Gastroesophageal sphincter (tissue), 4 donors: ENCODE measurements around the gene NEUROG3. TPM values are rescaled to one million over a fixed set of nuclear protein-coding genes. Genes with fewer than 3 reads are reported as not detected.
A peak's percentile ranks its signal among the peaks of the same experiment; 100 is the strongest.

ENCODE experiments used
- ATAC-seq: fragments of 150-250 bp; one replicate; pipeline ENCODE4 v1.9.1; 2016; ENCODE audit warnings: mild to moderate bottlenecking, moderate library complexity
- H3K27ac ChIP-seq, 4 donors: fragments of 200-600 bp; sonication (generic) in 3 of 4; 1 replicate in 3 of 4; 2 replicates in 1 of 4; pipeline ENCODE4 v1.5.1; 2016 to 2019
- H3K27me3 ChIP-seq: fragments of 200-600 bp; sonication (generic); one replicate; pipeline ENCODE4 v1.5.1; 2019
- H3K36me3 ChIP-seq, 2 donors: fragments of 200-600 bp; sonication (generic); one replicate each; pipeline ENCODE4 v1.5.1; 2019; ENCODE audit warnings: control low read depth in 1 of 2
- H3K4me1 ChIP-seq, 3 donors: fragments of 200-600 bp; sonication (generic); 1 replicate in 2 of 3; 2 replicates in 1 of 3; pipeline ENCODE4 v1.5.1; 2016 to 2019; ENCODE audit warnings: control low read depth in 2 of 3
- H3K4me3 ChIP-seq, 2 donors: fragments of 200-600 bp; sonication (generic); one replicate each; pipeline ENCODE4 v1.5.1; 2019; ENCODE audit warnings: mild to moderate bottlenecking in 1 of 2, moderate library complexity in 1 of 2
- H3K9me3 ChIP-seq, 3 donors: fragments of 200-600 bp; sonication (generic); one replicate each; pipeline ENCODE4 v1.5.1; 2017 to 2019; ENCODE audit warnings: control low read depth in 2 of 3
- EP300 ChIP-seq: sonication (generic); formaldehyde crosslinking; IDR thresholded peaks from one replicate; pipeline ENCODE4 v1.6.1; 2017; ENCODE audit warnings: antibody characterized with exemption, mild to moderate bottlenecking
- POLR2A ChIP-seq, 2 donors: fragments of 450-650 bp; IDR thresholded peaks; one replicate each; pipeline ENCODE4 v1.6.1; 2017; ENCODE audit warnings: antibody characterized with exemption in 2 of 2, mild to moderate bottlenecking in 2 of 2, moderate library complexity in 1 of 2
- POLR2AphosphoS5 ChIP-seq: sonication (generic); formaldehyde crosslinking; IDR thresholded peaks from one replicate; pipeline ENCODE4 v1.6.1; 2017; ENCODE audit warnings: antibody characterized with exemption
- WGBS, 2 donors: methylation state at CpG; one replicate each; pipeline ENCODE4 v1.1.5; 2018; ENCODE audit warnings: low coverage in 1 of 2; 5-methylcytosine and 5-hydroxymethylcytosine counted together
- total RNA-seq, 4 donors: library from RNA; depleted of rRNA; stranded (reverse); fragments of >200 nt; gene quantifications; one replicate each; pipeline ENCODE4 v1.1.0, GENCODE V29; 2016
- TF ChIP-seq, protein P1 (sequence below), 4 experiments: fragments of 200-600 bp in 2 of 4; fragments of 450-650 bp in 2 of 4; sonication (generic) in 1 of 4; IDR thresholded peaks; one replicate each; pipeline ENCODE4 v1.5.1; 2017 to 2019; ENCODE audit warnings: antibody characterized with exemption in 4 of 4, mild to moderate bottlenecking in 2 of 4, moderate library complexity in 2 of 4

Gene NEUROG3, protein sequence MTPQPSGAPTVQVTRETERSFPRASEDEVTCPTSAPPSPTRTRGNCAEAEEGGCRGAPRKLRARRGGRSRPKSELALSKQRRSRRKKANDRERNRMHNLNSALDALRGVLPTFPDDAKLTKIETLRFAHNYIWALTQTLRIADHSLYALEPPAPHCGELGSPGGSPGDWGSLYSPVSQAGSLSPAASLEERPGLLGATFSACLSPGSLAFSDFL
- total RNA-seq, result under 1 TPM in 1 of 4 donors, not detected in 3; 0.54 TPM

DNA sequence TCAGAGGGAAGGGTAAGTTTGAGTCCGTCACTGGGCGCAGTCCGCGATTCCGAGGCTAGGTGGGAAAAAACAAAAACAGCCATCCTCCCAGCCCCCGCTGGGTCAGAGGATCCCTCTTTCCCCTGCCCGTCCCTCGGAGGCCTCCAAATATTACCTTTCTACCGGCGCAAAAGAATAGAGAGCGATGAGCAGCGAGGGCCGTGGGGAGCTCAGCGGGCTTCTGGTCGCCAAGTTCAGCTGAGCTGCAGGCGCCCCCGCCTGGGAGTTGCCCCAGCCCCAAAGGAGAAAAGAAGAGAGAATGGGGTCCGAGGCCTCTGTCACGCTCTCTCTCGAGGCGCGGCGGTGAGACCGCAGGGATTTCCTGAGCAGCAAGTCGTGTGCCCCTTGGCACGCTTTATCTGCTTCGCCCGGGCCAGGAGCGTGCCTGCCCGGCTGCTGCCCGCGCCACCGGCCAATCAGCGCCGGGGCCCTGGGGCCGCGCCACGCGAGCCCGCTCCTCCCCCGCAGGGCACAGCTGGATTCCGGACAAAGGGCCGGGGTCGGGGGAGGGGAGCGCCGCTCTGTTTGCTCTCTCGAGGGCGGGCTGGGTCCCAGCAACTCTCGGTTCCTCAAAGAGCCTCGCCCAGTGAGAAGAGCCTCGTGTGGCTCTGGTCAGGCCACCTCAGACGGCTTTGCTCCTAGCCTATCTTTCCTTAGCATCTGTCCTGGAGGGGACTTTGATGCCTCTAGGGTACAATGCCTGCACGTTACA is at the start of gene NEUROG3:
NEUROG3 (minus strand) TSS at position 367 of the 751 bp plus-strand sequence. CDS start 379 bp downstream, outside the sequence.
- H3K4me3 ChIP-seq, result peak within 1 kb of the TSS in 1 of 2 donors; percentile 34
- peak; percentile 29 for ATAC-seq
- no peaks in the 10 kb centered on the region for H3K9me3 ChIP-seq
- TF ChIP-seq POLR2A (IDR thresholded peaks at IDR 0.05) (no peak), EP300 (no peak), POLR2AphosphoS5 (no peak)
- TF ChIP-seq, protein P1, sequence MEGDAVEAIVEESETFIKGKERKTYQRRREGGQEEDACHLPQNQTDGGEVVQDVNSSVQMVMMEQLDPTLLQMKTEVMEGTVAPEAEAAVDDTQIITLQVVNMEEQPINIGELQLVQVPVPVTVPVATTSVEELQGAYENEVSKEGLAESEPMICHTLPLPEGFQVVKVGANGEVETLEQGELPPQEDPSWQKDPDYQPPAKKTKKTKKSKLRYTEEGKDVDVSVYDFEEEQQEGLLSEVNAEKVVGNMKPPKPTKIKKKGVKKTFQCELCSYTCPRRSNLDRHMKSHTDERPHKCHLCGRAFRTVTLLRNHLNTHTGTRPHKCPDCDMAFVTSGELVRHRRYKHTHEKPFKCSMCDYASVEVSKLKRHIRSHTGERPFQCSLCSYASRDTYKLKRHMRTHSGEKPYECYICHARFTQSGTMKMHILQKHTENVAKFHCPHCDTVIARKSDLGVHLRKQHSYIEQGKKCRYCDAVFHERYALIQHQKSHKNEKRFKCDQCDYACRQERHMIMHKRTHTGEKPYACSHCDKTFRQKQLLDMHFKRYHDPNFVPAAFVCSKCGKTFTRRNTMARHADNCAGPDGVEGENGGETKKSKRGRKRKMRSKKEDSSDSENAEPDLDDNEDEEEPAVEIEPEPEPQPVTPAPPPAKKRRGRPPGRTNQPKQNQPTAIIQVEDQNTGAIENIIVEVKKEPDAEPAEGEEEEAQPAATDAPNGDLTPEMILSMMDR (IDR thresholded peaks at IDR 0.05), result no peak
- peaks cover 0 to 34% (median 2%) of the 10 kb centered on the region in 3 donors for H3K4me1 ChIP-seq
- 0% methylated on average over 7 of the region's 53 CpGs; no CpG with 5 or more reads in 1 of the 2 donors for WGBS, 2 donors
- H3K36me3 ChIP-seq, result no peaks in the 10 kb centered on the region
- peaks cover 100% of the 10 kb centered on the region for H3K27me3 ChIP-seq
- no peak within 1 kb of the TSS for H3K27ac ChIP-seq

DNA sequence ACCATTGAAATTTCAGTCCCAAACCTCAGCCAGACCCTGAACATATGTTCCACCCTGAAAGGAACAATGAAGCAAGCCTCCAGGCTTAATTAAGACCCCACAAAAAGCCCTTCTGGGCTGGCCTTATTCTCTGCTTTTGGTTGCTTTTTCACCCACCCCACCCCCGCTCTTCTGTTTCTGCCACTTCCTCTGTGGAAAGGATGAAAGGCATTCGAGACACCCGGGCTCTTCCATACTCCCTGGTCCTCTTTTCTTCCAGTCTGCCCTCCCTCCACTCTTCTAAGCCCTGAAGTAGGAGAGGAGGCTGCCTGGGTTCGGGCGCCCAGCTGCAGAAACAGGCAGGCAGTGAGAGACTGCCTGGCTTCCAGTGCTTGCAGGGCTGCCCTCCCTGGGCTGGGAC is 47.4 kb upstream of the NEUROG3 start:
- ATAC-seq, result no peak

DNA sequence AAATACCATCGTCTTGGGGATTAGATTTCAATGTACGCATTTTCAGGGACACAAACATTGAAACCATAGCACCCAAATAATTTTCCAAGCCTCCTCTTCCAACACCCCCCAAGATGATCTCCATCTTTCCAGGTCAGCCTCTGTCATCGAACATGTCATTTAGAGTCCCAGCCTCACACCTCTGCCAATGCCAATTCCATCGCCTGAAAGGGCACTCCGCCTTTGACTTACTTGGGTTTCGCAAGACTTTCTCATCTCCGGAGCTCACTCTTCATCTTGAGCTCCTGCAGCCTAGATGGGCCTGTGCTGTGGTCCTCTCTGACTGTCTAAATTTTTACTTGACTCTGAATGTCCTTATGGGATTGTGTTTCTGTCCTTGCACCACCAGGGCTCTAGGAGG is 46.4 kb upstream of the NEUROG3 start:
- 86 to 92% methylated on average over 6 to 7 of the region's 7 CpGs for WGBS, 2 donors
- ATAC-seq, result no peak
- Histone ChIP-seq H3K9me3 (peaks cover 0 to 4% (median 0%) of the 10 kb centered on the region in 3 donors), H3K27me3 (peaks cover 9% of the 10 kb centered on the region), H3K4me1 (no peaks in the 10 kb centered on the region), H3K27ac (no peak overlapping the region), H3K36me3 (no peaks in the 10 kb centered on the region), H3K4me3 (no peak overlapping the region)
- TF ChIP-seq POLR2A (IDR thresholded peaks at IDR 0.05), result no peak
- TF ChIP-seq EP300, result no peak

More for the DNA sequence above, 47.4 kb upstream of the NEUROG3 start:
- 27 to 60% methylated on average over 1 to 2 of the region's 5 CpGs for WGBS, 2 donors
- Histone ChIP-seq H3K9me3 (peaks cover 0 to 4% (median 0%) of the 10 kb centered on the region in 3 donors), H3K27ac (no peak overlapping the region), H3K27me3 (peaks cover 9% of the 10 kb centered on the region), H3K4me3 (no peak overlapping the region), H3K4me1 (no peaks in the 10 kb centered on the region), H3K36me3 (no peaks in the 10 kb centered on the region)
- no peak for TF ChIP-seq POLR2AphosphoS5
- no peak for TF ChIP-seq EP300
- TF ChIP-seq POLR2A (IDR thresholded peaks at IDR 0.05), result no peak
- TF ChIP-seq, protein P1 (IDR thresholded peaks at IDR 0.05), result no peak

DNA sequence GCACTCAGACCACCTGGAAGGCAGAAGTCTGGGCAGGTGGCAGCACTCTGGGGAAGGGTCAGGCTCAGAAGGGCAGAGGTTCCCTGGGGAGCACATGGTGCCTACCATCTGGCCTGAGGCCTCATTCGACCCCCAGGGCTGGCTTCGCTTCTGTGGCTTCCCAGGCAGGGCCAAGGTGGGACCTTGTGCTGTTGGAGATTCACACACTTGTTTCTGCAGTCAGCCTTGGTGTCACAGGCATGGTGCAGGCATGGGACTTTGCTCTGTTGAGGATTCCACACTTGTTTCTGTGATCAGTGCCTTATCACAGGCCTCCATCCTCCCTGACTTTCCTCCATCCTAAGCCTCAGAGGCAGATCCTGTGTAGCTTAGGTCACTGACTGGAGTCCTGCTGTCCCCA is 45.5 kb upstream of the NEUROG3 start:
- Histone ChIP-seq H3K36me3 (no peaks in the 10 kb centered on the region), H3K9me3 (no peaks in the 10 kb centered on the region), H3K27me3 (peaks cover 9% of the 10 kb centered on the region), H3K4me3 (no peak overlapping the region), H3K4me1 (no peaks in the 10 kb centered on the region), H3K27ac (no peak overlapping the region)
- no peak for TF ChIP-seq EP300
- TF ChIP-seq, protein P1 (IDR thresholded peaks at IDR 0.05), result no peak
- no peak for TF ChIP-seq POLR2A (IDR thresholded peaks at IDR 0.05)
- TF ChIP-seq POLR2AphosphoS5, result no peak
- ATAC-seq, result no peak
- WGBS, 2 donors, result no CpG with 5 or more reads among the region's 2 CpGs

DNA sequence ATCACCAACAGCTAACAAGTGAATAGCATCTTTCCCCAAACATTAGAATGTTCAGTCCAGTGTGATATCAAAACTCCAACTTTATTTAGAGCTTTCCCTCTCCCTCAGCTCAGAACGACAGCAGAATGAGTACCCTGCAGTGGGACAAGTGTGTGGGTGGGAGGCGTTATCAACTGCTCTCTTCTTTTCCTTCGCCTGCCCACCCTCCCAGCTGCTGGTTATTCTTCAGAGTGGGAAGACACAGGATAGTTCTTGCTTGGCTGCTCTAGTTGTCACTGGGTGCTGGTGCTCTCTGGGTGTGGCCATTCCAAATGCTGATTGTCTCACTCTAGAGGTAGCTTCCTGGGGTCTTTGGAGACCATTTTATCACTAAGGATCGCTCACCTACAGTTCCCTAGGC is 43.1 kb upstream of the NEUROG3 start:
- TF ChIP-seq POLR2AphosphoS5, result no peak
- TF ChIP-seq EP300, result no peak
- no peak for TF ChIP-seq POLR2A (IDR thresholded peaks at IDR 0.05)
- TF ChIP-seq, protein P1 (IDR thresholded peaks at IDR 0.05), result no peak
- ATAC-seq, result no peak
- no peaks in the 10 kb centered on the region for H3K4me1 ChIP-seq
- no peak overlapping the region for H3K4me3 ChIP-seq
- H3K9me3 ChIP-seq, result no peaks in the 10 kb centered on the region
- H3K27ac ChIP-seq, result no peak overlapping the region
- H3K27me3 ChIP-seq, result peaks cover 6% of the 10 kb centered on the region
- WGBS, 2 donors, result 50 to 81% methylated on average over 4 of the region's 4 CpGs
- H3K36me3 ChIP-seq, result no peaks in the 10 kb centered on the region
